Stimulated activated CD8-positive, alpha-beta memory T cell treated with anti-CD3 and anti-CD28 coated beads, Interleukin-12 subunit alpha, Interleukin-12 subunit beta, amount 100 ng/mL, for 24 hours (primary cell): ENCODE data around the gene LAGE3.

Experiments used
- DNase-seq: peaks from one replicate; pipeline ENCODE4 v3.0.0-alpha.2; 2020; ENCODE audit errors: extremely low read depth

LAGE3 gene

DNA sequence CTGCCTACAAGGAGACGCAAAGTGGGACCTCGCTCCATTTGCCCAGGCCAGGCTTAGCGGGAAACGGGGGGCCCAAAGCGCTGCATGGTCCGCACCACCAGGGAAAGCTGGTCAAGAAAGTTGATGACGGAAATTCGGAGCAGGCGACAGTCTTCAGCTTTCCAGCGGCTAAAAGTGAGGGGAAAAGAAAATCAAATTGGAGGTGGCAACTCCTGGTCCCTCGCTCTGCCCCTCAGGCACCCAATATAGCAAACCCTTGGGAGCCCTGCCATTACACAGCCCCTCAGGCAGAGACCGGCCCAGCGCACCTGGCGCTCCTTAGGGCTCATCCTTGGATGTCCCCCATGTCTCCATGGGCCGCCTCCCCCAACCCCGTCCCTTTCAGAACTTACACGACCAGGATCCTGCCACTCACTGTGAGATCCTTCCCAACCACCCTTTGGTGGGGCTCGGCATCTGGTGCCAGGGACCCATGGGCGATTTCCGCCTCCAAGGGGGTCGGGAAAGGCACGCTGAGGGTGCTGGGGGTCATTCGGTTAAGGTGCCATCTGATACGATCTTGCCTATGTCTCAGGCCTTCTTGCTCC is 1.1 kb downstream of the LAGE3 start:
- DNase-seq = no peak

GRCh38 chrX:154476821-154477220 is 2.3 kb downstream of the LAGE3 start:
- DNase-seq = no peak

GRCh38 chrX:154473683-154474082 is 5.4 kb downstream of the LAGE3 start:
- DNase-seq = no peak

- DNase-seq = no peak
These were observed 6.1 kb downstream of the LAGE3 start for GRCh38 chrX:154472685-154473632.

- no peak for DNase-seq
These were observed 7.0 kb downstream of the LAGE3 start for GRCh38 chrX:154471839-154472684.

DNA sequence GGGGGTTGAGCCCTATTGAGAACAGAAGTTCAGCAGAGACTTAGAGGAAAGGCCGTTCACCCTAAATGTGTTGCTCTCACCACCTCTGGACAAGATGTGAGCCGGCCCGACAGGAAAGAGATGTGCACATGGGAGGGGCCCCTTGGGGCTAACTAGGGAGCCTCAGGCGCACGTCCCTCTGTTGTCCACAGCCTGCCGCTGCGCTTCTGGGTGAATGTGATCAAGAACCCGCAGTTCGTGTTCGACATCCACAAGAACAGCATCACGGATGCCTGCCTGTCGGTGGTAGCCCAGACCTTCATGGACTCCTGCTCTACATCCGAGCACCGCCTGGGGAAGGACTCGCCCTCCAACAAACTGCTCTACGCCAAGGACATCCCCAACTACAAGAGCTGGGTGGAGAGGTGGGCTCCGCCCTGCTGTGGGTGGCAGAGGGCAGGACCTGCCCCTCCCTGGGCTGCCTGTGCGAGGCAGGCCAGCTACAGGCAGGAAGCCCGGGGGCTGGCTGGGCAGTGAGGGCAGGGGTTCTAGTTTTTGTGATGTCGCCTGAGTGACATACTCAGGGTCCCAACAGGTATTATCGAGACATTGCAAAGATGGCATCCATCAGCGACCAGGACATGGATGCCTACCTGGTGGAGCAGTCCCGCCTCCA is 8.0 kb downstream of the LAGE3 start:
- DNase-seq = no peak

GRCh38 chrX:154470434-154470833 is 8.6 kb downstream of the LAGE3 start:
- no peak for DNase-seq

GRCh38 chrX:154469880-154470279 is 9.2 kb downstream of the LAGE3 start:
- no peak for DNase-seq

- DNase-seq = no peak
These were observed 10.0 kb downstream of the LAGE3 start for GRCh38 chrX:154469114-154469513.

DNA sequence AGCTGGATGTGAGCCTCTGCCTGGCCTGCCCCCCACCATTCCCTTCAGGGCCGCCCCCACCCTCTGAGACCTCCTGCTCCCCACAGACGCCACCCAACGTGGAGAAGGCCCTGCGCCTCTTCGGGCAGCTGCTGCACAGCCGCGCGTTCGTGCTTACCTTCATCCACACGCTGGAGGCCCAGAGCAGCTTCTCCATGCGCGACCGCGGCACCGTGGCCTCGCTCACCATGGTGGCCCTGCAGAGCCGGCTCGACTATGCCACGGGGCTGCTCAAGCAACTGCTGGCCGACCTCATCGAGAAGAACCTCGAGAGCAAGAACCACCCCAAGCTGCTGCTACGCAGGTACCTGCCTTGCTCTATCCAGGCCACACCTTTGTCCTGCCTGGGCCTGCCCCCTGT is 10.9 kb downstream of the LAGE3 start:
- DNase-seq = no peak

DNA sequence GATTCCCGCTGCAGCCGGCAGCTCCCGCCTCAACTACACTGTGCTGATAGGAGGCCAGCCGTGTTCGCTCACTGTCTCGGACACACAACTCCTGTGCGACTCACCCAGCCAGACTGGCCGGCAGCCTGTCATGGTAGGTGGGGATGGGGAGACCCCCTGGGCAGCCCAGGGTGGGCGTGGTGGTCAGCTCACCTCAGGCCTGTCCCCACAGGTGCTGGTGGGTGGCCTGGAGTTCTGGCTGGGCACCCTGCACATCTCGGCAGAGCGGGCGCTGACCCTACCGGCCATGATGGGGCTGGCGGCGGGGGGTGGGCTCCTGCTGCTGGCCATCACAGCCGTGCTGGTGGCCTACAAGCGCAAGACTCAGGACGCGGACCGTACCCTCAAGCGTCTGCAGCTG is 11.5 kb downstream of the LAGE3 start:
- DNase-seq = no peak

GRCh38 chrX:154466907-154467306 is 12.2 kb downstream of the LAGE3 start:
- no peak for DNase-seq

GRCh38 chrX:154466036-154466435 is 13.0 kb downstream of the LAGE3 start:
- DNase-seq = no peak

DNA sequence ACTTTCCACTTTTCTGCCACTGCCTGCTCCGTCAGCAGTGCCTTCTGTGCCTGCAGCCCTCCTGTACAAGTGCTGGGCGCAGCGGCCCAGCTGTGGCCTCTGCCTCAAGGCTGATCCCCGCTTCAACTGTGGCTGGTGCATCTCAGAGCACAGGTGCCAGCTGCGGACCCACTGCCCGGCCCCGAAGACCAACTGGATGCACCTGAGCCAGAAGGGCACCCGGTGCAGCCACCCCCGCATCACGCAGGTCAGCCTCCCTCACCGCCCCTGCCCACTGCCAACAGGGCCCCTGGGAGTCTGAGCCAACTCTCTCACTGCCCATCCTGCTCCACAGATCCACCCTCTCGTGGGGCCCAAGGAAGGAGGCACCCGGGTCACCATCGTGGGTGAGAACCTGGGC is 13.5 kb downstream of the LAGE3 start:
- no peak for DNase-seq

- no peak for DNase-seq
These were observed 14.2 kb downstream of the LAGE3 start for GRCh38 chrX:154464806-154465365.

DNA sequence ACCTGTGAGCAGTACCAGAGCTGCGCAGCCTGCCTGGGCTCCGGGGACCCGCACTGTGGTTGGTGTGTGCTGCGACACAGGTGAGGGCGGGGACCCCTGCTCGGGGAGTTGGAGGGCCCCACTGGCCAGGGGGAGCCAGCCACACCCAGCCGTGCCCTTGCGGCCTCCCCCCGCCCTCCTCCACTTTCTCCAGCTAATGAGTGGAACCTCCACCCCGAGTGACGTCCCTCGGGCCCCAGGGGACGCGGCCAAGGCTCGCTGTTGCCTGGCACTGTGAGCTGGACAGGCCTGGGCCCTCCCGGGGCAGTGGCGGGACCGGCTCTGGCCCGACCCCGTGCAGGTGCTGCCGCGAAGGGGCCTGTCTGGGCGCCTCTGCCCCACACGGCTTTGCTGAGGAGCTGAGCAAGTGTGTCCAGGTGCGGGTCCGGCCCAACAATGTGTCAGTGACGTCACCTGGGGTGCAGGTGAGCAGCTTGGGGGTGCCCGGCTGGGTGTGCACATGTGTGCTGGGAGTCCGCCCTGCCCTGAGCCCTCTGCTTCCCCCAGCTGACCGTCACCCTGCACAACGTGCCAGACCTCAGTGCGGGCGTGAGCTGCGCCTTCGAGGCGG is 15.4 kb downstream of the LAGE3 start:
- DNase-seq = no peak

DNA sequence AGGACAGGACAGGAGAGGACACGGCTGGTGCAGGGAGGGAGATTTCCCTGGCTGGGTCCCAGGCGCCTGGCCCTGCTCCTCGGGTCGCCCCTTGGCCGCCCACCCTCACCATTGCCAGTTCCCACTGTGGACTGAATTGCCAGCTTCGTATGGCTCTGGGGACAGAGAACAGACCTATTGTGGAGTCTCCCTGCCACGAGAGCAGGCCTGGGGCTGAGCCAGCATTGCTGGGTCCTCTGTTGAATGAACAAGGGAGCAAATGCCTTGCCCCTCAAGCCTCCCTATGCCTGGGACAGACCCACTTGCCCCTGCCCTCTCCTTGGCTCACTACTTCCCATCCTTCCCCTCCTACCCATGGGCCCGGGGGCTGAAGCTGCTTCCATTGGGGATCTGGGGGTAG is 16.7 kb downstream of the LAGE3 start:
- no peak for DNase-seq

DNA sequence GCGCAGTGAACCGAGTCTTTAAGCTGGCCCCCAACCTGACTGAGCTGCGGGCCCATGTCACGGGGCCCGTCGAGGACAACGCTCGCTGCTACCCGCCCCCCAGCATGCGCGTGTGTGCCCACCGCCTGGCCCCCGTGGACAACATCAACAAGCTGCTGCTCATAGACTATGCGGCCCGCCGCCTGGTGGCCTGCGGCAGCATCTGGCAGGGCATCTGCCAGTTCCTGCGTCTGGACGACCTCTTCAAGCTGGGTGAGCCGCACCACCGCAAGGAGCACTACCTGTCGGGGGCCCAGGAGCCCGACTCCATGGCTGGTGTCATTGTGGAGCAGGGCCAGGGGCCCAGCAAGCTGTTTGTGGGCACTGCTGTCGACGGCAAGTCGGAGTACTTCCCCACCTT is 18.8 kb downstream of the LAGE3 start:
- DNase-seq = no peak

- no peak for DNase-seq
These were observed 19.2 kb downstream of the LAGE3 start for GRCh38 chrX:154459832-154460231.

DNA sequence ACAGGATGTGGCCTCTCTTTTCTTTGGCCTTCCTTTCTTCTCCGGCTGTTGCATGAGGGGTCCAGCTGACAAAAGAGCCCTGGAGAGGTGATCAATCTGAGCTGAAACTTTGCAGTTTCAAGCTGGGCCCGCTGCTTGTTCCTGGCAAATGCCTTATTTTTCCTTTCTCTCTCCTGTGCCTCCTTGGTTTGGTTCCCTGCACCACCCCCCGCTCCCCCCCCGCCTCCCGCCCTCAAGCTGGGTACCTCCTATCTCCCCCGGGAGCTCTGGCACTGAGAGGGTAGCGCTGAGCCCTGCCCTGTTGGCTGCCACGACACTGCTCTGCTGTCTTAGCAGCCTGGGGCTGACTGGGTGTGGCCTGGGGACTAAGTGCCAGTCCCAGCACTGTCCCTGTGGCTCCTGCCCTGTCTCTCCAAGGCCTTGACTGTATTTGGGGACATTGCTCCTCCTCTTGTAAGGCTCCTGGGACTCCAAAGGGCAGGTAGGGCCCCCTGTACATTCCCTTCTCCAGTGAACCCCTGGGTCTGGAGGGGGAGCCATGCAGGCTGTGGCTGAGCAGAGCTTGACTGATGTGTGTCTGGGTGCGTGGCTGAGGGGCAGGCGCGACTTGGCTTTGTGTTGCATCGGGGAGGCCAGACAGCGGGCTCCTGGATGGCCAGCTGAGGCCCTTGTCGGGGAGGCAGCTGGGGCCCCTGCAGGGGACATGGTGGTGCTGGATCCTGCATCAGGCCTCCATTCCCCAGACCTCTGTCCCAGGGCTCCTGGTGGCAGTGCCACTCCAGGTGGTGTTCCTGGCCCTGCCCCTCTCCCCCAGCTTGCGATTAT is 19.9 kb downstream of the LAGE3 start:
- no peak for DNase-seq
